Fibroblast of skin of back (primary cell): ENCODE results near the gene NF1.
"Not testable (repeated sequence)": the region's sequence is repeated elsewhere in the genome, so short reads cannot be mapped to it uniquely, and the experiment has no call there.

Experiments used
- DNase-seq: peaks from one replicate; pipeline ENCODE4 v3.0.0-alpha.2; 2013

Gene NF1

DNA sequence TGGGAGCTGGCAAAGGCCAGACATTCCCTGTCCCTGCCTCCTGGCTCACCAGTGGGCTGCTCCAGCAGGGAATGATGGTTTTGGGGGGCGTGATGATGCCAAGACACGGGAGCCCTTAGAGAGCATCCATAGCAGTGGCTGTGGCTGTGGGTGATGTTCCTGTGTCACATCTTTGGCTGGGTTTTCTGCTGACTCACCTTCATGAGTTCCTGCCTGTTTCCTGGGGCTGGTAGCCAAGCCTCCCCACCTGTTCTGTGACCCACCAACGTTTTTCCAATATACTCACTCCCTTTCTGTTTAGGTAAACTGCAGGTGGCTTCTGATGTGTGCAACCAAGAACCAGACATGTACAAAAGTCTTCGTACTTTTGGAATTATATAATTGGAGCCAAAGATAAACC, 16.5 kb upstream of the NF1 start:
- DNase-seq, result no peak

DNA sequence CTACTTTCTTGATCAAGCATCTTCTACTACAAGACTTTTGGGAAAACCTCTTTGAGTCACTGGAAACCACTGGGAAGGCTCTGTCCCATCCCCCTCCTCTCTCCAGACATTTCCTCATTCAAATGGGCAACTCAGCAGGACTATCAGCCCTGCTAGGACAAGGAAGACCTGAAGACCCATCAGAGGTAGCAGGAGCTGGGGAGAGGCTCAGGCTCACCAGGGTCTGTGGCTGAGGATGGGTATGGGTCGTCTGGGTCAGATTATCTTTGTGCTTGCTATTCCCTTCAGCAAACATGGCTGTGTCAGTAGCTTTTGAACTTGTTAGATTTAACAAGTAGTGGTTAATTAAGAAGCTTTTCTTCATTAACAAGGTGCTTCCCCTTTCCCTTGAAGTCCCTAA, 15.0 kb upstream of the NF1 start:
- no peak for DNase-seq

DNA sequence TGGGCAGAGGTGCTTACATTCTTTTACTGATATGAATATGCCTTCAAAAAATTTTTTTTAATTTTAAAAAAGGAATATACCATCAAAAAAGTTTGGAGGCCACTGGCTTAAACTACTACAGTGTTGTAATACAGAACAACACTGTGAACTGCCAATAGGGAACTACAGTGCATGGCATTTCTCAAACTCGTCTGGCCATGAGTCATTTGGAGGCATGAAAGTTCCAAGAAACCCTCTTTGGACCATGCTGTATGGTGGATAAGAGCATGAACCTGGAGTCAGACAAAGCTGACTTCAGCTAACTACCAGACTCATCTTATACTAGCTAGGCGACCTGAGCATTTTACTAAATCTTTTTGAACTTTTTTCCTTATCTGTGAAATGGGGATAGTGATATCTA, 9.2 kb upstream of the NF1 start:
- peak; percentile 59 for DNase-seq

DNA sequence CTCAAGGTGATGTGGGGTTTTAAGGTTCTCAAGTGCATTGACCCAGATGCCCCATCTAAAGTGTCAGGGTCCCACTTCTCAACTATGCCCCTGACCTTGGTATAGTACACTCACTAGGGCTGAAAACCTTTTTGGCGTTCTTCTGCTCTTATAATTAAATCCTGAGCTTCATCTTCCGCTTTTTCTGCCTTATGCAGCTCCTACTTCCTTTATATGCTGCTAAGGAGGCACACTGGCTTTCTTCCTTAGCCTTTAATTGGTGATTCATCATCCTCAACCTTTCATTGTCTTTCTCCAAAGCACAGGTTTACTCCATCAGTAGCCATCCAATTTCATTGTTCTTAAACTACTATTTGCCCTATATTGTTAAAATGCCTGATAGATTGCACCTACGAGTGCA, 5.3 kb upstream of the NF1 start:
- no peak for DNase-seq

DNA sequence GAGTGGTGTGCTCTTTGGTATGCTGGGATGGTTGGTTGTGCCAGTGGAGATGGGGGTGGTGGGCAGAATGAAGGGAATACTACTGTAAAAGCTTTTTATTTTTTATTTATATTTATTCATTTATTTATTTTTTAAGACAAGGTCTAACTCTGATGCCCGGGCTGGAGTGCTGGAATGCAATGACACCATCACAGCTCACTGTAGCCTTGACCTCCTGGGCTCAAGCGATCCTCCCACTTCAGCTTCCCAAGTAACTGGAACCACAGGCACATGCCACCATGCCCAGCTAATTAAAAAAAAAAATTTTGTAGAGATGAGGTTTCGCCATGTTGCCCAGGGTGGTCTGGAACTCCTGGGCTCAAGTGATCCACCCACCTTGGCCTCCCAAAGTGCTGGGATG, 4.1 kb upstream of the NF1 start:
- not testable (repeated sequence) for DNase-seq

DNA sequence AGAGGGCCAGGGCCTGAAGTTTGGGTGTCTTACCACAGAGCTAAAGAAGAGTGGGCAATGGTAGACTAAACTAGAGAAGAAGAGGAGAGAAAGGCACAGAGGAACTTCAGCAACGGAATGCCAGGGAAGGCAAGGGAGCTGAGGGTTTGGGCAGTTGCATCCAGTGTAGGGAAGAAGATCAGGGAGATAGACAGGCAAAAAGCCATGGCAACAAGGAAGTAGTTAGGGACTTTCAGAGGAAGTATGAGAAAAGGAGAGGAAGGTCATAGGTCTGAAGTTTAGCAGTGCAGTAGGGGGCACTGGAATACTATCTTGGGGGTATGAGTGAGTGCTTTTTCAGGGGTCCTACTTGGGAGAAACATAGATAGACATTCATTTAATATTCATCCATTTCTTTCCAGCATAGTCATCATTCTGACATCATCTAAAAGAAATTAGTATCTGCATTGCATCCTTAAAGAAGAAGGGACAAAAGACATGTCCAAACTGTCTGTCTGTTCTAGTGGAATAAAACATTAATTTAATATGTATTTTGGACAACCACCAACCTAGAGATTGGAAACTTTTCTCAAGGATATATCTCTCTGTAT, 2.2 kb upstream of the NF1 start:
- peak; percentile 55 for DNase-seq

DNA sequence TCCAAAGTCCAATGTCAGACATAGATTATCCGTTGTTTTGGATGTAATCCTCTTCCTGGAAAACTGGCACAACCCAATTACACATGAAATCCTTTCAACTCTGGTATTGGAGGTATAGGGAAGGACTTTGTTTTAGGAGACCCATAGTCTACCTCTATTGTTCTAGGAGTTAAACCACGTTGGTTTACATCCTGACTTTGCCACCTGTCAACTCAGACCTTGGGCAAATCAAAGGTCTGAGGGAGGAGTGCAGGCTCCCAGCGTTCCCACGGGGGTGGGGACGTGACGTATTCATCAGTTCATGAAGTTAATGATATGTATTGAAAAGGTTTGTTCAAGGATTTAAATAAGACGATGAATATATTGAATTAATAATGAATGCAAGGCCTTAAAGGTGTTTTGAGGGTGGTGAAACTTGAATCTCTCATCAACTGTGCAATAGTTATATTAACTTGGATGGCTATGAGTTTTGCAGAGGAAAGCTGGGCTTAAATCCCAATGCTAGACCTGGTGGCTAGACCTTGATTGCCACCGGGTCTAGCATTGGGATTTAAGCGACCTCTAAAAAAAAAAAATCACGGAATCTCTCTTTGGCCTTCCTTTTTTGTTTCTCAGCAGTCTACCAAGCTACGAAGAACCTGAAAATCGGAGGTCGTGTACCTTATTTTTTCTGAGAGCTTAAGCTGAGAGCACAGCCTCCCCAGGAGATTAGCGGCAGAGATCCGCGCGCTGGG, 744 bp upstream of the NF1 start:
- DNase-seq, result no peak

DNA sequence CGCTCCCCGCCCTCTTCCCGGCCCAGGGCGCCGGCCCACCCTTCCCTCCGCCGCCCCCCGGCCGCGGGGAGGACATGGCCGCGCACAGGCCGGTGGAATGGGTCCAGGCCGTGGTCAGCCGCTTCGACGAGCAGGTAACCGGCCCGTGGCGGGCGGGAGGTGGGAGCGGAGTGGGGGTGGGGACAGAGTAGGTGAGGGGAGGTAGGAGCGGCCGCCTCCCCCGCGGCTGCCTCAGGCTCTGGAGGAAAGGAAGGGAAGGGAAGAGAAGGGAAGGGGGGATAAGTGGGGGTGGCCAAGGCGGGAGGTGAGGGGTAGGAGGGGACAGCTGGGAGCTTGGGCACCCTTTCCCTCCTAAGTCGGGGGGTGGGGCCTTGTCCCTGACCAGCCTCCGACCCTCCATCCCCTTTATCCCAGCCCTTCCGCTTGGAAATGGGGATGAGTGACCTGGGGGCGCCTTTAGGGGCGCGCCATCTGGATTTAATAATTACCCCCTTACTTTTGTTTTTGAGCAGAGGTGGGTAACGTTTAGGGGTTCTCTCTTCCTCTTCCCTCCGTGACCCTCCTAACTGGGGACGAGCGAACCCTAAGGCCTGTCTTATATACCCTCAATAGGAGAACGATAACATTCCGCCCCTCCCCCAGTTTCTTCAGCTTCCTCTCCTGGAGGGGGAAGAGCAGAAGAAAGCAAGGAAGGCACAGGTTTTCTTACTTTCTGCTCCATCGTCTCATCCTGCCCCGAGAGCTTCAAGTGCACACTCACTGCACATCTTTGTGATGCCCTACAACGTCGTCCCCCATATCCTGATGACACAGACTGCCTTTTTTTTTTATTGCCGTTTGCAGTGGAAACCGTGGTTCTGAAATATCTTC, 694 bp downstream of the NF1 start:
- DNase-seq, result peak; percentile 52

DNA sequence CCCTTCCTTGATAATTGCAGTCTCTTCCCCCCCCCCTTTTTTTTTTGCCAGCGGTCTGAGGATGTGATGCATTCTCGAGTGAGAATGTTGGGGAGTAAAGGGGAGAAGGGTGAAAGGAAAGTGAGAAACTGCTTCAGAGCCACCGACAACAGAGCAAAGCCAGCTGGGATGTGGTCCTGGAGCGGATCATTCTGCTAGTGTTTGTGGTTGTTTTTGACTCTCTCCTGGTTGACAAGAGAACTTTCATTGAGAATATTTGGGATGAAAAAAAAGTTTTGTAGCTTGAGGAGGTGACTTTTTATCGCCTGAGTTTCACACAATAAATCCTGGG, 1.3 kb downstream of the NF1 start:
- no peak for DNase-seq

DNA sequence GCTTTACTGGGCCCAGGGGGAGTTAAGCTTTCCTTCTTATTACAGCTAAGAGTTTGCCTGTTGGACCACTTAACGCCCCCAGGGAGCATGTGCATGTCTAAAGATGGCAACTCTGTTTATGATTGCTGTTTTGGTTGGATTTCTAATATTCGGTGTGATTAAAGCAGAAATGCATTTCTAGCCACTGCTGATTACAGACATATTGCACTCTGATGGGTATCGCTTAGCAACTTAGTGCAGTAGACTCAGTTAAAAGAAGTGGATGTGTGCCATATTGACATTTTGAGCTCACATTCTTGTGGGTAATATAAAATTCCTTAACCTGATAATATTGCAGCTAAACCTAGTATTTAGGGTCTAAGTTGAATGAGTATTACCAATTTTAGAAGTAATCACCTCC, 4.2 kb downstream of the NF1 start:
- peak; percentile 27 for DNase-seq

DNA sequence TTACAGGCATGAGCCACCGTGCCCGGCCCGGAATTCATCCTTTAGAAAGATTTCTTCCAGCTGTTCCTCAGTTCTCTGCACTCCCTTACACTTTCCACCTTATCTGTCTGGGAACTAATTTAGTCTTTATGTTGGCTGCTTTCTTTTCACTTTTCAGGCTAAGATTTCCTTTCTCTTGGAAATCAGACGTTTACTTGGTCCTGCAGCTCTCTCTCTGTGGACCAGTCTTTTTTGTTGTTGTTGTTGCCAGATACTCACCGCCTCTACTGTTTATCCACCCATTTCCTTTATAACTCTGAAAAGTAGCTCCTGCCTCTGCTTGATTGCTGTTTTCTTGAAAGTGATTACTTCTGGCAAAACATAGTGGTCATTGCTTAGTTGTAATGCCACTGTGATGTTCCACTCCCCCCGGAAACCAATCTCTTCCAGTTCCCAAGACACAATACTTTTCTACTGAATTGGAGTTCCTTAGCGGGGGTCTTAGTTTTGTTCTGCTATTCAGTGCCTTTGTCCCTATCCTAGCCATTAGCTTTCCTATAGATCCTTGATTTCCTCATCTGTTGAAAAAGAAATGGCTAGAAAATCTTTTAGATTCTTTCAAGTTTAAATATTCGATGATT, 6.2 kb downstream of the NF1 start:
- DNase-seq, result no peak

DNA sequence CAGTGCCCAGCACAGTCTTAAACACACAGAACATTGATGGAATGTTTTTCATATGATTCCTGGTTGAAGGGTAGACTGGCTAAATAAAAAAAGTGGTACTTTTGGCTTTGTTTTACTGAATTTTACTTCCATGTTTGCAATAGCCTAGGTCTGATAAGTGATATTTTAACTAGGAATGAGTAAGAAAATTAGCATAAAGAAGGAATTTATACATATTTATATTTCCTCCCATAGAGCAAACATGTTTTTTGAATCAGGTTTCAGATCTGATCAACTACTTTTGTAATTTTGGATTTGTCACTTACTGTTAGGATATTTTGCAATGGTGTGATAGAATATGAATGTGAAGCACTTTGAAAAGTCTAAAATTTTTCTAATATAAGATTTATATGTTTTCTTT, 7.2 kb downstream of the NF1 start:
- DNase-seq, result no peak

DNA sequence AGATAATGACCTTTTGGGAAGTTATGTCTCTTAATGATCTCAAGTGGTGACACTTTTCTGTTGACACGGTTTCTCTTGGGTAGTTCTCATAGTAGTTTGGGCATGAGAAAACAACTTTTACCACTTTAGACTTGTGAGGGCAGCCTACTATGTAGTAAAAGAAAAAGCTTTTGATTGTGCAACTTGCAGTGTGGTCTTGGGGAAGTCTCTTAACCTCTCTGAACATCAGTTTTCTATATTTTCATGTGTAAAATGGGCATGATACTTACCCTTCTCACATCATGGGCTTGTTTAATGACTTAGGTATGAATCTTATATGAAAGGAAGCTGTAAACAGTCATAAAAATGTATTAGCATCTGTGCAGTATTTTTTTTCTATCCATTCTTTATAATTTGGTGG, 11.2 kb downstream of the NF1 start:
- DNase-seq, result no peak

DNA sequence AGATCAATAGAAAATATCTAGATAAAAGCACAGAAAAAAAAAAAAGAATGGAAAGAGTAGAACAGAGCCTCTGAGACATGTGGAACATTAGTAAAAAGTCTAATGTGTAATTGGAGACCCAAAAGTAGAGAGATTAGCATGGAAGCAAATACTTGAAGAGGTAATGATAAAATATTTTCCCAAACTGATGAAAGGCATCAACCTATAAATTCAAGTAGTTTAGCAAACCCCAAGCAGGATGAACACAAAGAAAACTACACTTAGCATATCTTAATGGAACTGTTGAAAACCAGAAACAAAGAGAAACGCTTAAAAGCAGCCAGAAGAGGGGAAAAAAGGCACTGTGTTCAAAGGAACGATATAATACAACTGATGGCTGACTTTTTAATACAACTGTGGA, 16.4 kb downstream of the NF1 start:
- no peak for DNase-seq

DNA sequence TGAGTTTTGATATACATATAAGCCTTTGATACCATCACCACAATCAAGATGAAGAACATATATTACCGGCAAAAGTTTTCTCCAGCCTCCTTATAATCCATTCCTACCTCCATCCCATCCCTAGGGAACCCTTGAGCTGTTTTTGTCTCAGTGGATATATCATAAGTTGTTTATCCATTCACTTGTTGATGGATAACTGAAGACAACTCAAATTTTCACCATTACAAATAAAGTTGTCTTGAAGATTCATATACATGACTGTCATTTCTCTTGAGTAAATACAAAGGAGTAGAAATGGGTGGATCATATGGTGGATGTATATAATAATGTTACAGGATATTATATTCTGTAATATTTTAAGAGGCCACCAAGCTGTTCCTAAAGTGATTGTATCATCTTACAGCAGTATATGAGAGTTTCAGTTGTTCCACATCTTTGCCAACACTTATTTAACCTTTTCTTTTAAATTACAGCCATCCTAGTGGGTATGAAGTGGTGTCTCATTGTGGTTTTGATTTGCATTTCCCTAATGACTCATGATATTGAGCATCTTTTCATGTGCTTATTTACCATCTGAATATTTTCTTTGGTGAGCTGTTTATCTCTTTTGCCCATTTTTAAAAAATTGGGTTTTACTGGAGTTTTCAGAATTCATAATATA, 17.4 kb downstream of the NF1 start:
- no peak for DNase-seq

DNA sequence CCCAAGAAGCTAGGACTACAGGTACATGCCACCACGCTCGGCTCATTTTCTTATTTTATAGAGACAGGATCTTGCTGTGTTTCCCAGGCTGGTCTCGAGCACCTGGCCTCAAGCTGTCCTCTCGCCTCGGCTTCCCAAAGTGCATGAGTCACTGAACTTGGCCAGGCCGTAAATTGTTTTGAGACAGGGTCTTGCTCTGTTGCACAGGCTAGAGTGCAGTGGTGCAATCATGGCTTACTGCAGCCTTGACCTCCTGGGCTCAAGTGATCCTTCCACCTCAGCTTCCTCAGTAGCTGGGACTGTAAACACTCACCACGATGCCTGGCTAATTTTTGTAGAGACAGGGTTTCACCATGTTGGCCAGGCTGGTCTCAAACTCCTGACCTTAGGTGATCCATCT, 18.6 kb downstream of the NF1 start:
- not testable (repeated sequence) for DNase-seq

DNA sequence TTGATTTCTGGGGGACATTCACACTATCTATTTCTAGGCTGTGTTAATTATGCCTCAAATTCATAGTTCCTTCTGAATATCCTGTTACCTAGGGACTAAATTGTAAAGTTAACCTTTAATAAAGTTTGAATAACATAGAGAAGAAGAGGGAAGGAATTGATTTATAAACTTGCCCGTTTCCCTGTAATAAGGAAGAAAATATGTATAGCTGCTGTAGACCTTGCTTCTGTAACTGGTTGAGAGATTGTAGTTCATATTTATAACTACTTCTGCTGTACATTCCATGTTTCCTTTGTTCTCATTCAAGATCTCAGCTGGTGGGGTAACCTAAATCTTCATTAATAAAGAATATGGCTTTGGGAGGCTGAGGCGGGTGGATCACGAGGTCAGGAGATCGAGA, 19.2 kb downstream of the NF1 start:
- no peak for DNase-seq

DNA sequence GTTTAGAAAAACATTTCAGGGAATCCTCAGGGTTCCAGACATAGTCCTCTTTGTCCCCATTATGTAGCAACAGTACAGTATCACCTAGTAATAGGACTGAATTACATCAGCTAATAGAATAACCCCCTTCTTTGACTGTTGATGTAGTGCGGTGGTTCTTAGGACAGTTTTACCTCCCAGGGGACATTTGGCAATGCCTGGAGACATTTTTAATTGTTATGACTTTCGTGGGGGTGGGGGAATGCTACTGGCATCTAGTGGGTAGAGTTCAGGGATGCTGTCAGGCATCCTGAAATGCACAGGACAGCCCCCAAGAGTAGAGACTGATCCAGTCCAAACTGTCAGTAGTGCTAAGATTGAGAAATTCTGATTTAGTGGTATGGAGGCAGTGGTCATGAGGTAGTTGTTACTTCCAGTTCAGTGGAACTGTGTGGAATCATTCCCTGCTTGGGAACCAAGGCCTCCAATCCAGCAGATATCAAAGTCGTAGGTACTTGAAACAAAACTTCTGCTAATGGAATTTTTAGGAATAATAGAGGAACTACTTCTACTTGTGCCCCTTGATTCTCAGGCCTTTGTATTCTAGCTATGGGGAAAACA, 20.3 kb downstream of the NF1 start:
- DNase-seq, result peak; percentile 29

DNA sequence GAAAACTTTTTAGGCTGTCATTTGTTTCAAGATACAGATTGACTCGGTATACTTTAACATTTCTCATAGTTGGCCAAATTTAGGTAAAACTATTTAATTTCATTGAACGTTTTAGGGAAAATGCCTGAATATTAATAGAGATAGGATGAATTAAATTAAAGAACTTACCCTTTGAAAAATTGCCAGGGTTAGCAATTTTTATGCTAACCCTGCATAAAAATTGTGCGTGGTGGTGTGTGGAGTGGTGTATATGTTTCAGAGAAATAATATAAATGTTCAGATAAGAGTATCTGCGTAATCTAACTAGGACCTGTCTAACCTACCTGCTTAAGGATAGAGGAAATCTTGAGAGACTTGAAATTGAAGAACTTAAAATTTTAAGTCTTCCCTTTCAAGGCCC, 21.4 kb downstream of the NF1 start:
- DNase-seq, result no peak

DNA sequence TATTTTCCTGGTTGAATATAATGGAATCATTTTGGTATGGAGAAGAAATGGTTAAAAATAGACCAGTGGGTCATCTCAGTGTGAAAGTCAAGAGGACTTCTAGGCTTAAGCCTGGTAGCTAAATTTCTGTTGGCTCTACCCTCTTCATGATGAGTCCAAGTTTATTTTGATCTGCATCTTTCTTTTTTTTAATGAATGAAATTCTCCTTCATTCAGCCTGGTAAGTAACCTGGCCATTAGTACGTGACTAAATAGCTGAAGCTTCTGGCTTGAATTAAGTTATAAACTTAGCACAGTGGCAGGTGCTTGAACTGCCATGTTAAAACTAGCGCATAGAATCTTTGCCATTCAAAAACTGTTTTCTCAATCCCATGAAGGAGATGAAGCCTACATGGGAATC, 28.0 kb downstream of the NF1 start:
- no peak for DNase-seq

DNA sequence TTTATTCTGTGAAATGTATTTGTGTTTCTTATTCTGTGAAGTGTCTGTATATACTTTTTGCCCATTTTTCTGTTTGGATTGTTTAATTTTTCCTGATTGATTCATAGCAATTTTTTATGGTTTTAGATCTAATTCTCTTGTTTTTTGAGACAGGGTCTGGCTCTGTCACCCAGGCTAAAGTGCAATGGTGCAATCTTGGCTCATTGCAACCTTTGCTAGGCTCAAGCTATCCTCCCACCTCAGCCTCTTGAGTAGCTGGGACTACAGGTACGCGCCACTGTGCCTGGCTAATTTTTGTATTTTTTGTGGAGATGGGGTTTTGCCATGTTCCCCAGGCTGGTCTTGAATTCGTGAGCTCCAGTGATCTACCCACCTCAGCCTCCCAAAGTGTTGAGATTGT, 31.5 kb downstream of the NF1 start:
- no peak for DNase-seq

DNA sequence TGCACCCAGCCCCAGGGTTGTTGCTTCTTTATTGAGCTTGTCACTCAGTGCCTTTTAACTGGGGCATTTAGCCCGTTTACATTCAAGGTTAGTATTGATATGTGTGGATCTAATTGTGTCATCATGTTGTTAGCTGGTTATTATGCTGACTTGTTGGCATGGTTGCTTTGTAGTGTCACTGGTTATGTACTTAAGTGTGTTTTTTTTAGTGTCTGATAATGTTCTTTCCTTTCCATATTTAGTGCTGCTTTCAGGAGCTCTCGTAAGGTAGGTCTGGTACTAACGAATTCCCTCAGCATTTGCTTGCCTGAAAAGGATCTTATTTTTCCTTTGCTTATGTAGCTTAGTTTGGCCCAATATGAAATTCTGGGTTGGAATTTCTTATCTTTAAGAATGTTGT, 33.5 kb downstream of the NF1 start:
- no peak for DNase-seq
